ENCODE results near the gene KCTD5.
"Not testable (repeated sequence)": the region's sequence is repeated elsewhere in the genome, so short reads cannot be mapped to it uniquely, and the experiment has no call there.

KCTD5 gene, protein sequence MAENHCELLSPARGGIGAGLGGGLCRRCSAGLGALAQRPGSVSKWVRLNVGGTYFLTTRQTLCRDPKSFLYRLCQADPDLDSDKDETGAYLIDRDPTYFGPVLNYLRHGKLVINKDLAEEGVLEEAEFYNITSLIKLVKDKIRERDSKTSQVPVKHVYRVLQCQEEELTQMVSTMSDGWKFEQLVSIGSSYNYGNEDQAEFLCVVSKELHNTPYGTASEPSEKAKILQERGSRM

DNA sequence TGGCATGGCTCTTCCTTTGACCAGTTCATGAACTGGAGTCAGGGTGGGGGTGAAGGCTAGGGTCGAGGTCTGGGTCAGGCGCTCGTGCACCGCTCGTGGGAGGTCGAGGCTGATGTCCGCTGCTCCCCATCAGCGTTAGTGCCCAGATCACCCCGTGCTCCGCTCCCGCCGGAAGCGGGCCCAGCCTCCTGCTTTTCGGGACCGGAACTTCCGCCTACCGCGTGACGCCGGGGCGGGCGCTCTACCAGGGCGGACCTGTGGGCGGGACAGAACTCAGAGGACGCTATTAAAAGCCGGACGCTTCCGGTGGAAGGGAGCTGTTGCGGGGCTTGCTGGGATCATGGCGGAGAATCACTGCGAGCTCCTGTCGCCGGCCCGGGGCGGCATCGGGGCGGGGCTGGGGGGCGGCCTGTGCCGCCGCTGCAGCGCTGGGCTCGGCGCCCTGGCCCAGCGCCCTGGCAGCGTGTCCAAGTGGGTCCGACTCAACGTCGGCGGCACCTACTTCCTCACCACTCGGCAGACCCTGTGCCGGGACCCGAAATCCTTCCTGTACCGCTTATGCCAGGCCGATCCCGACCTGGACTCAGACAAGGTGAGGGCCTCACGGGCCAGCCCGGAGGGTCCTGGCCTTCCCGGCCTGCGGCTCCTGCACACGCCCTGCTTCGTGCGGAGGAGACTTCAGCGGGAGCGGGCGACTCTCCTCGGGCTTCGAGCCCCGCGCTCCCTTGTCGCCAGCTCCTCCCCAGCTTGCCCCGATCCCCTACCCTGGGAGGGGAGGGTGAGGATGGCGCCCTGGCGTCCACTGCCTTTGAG is at the start of gene KCTD5:
Gene KCTD5 (plus strand): TSS at position 315 of the 813 bp plus-strand sequence. CDS start 26 bp downstream, at position 341.
- TF ChIP-seq, protein P1, sequence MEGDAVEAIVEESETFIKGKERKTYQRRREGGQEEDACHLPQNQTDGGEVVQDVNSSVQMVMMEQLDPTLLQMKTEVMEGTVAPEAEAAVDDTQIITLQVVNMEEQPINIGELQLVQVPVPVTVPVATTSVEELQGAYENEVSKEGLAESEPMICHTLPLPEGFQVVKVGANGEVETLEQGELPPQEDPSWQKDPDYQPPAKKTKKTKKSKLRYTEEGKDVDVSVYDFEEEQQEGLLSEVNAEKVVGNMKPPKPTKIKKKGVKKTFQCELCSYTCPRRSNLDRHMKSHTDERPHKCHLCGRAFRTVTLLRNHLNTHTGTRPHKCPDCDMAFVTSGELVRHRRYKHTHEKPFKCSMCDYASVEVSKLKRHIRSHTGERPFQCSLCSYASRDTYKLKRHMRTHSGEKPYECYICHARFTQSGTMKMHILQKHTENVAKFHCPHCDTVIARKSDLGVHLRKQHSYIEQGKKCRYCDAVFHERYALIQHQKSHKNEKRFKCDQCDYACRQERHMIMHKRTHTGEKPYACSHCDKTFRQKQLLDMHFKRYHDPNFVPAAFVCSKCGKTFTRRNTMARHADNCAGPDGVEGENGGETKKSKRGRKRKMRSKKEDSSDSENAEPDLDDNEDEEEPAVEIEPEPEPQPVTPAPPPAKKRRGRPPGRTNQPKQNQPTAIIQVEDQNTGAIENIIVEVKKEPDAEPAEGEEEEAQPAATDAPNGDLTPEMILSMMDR (IDR thresholded peaks at IDR 0.05; ENCODE audit: extremely low read depth, missing control alignments), result no peak
- peak; percentile 97 for DNase-seq (ENCODE audit: low spot score)

DNA sequence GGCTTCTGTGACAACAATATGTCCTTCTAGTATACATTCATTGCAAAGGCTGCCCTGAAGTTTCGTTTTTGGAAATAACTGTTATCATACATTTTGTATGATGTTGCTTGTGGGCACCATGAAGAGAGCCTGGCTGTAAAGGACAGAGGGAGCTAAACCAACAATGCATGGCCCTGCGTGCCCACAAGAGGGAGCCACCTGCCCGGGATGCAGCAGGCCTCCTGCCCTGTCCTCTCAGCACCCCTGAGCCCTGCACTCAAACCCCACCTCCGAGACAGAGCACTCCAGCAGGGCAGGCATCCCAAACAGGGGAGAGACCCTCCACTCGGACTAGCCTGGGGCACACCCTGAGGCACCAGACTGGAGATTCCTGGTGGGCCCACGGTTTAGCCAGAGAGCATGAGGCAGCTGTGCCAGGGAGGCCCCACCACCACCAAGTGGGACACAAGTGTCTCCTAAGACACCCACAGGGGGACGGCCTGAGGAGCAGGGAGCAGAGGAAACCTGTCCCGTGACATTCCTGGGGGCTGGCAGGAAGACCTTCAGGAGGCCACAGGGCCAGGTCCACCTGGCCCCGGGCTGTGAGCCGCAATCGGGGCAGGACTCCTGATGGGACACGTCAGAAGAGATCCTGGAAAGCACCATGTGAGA is 43.1 kb upstream of the KCTD5 start:
- not testable (repeated sequence) for DNase-seq (ENCODE audit: low spot score)
- TF ChIP-seq, protein P1 (IDR thresholded peaks at IDR 0.05; ENCODE audit: extremely low read depth, missing control alignments), result peak; percentile 27

DNA sequence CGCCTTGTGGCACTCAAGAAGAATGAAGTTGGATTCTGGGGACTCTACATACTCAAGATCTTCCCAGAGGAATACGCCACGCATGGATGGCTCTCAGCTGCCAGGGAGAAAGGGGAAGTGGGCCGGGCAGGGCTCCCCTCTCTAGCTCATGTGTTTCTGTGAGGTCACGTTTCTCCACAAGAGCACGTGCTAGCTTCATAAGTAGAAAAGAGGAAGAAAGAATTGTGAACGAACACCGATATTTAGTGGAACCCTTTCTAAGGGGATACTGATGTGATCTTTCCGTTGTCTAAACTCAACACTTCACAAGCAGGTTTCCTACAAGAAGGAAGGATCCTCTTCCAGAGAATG is 42.6 kb upstream of the KCTD5 start:
- DNase-seq (ENCODE audit: low spot score), result not testable (repeated sequence)

DNA sequence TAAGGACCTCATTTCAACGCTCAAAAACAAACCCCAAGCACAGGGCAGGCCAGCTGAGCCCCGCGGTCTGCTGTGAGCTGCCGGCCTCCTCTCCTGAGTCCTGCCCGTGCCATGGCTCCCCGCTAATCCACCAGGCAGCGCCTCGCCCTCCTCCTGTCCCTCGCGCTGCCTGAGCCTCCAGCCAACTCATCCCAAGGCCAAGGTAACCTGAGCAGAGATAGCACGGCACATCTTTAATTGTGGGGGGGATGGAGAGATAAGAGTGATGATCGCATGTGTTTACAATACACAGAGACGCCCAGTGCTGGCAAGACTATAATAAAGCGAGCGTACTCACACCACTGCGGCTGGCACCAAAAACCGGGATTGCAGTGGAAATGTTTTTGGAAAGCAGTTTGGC is 39.8 kb upstream of the KCTD5 start:
- not testable (repeated sequence) for DNase-seq (ENCODE audit: low spot score)

DNA sequence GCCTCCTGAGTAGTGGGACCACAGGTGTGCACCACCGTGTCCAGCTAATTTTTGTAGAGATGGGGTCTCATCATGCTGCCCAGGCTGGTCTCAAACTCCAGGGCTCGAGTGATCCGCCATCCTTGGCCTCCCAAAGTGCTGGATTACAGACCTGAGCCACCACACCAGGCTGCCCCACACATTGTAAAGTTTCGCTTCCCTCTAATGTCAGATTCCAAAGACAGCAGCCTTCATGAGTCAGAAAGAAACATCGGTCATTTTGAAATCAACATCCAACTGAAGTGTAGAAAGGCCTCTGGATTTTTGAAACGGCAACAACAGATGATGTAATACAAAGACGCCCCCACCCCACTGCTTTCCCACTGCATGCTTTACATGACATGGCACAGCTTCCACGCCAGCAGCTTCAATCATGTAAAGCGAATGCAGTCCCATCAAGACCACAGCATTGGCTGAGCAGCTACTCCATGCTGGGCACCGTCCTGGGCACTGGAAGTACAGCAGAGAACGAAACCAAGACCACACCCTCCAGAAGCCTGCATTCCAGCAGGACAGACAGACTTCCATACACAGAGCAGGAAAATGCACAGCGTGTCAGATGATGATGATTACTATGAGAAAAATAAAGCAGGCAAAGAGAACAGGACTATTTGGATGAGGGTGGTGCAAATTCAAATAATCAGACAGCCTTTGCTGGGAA is 37.4 kb upstream of the KCTD5 start:
- not testable (repeated sequence) for DNase-seq (ENCODE audit: low spot score)

DNA sequence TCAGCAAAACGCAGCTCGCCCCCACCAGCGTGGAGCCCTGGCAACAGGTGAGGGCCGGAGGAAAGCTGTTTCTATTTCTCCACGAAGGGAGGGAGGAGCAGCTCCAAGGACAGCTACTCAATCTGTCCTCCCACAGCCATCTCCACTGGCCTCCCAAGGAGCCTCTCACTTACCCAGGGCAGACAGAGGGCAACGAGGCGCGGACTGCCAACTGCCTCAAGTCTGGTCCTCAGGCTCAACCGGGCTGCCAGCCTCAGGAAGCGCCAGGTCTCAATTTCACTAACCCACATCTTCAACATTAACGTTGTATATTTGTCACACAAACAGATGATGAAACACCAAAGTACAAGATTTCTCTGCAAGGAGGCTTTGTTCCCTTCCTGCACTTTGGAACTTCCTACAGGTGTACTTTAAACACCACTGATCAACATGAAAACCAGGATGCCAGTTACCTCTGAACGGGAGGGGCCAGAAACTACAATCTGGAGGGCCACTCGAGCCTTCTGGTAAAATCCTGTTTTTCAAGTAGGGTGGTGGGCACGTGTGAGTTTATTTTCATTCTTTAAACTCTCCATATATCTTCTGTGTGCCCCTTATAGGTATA is 31.0 kb upstream of the KCTD5 start:
- not testable (repeated sequence) for DNase-seq (ENCODE audit: low spot score)

DNA sequence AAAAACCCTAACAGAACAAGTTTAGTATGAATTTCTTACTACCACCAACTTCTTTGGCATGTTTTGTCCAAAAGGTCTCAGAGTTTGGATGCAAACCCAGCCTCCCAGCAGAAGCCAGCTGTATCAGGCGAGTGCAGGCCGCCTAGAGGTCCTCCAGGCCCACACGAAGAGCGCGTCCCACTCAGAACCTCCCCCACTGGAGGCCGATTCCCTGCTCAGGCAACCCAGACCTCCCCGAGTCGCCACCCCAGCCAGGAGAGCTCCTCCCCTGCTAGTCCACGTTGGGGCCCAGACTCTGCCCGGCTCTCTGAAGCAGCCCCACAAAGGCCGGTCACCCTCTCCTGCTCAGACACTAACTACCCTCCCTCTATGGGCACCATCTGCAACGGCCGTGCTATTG is 28.4 kb upstream of the KCTD5 start:
- DNase-seq (ENCODE audit: low spot score), result not testable (repeated sequence)

DNA sequence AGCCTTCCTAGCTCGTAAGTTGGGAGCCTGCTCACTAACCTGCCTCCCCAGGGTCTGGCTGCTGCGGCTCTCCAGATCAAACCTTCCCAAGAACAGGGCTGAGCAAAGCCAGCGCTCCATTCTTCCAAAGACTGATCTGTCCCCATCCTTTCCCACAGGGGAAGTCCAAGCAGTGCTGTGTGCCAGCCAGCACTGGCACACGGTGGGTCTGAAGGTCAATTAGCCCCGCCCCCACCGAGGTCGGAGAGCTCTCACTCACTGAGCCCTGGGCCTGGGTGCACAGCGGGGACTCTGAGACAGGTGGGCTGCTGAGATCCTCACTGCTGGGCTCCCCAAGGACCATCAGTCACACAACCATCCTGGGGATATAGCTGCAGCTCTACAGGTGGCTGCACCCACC is 27.4 kb upstream of the KCTD5 start:
- not testable (repeated sequence) for DNase-seq (ENCODE audit: low spot score)

DNA sequence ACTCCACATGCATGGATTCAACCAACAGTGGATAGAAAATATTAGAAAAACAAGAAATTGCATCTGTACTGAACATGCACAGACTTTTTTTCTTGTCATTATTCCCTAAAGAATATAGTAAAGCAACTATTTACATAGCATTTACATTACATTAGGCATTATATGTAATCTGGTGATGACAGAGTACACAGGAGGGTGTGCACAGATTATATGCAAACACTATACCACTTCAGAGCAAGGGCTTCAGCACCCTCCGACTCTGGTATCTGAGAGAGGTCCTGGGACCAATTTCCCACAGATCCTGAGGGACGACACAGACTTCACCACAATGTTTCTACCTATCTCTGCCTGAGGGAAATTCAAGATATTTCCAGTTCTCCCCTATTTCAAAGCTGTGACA is 25.3 kb upstream of the KCTD5 start:
- TF ChIP-seq, protein P1 (IDR thresholded peaks at IDR 0.05; ENCODE audit: extremely low read depth, missing control alignments), result no peak

DNA sequence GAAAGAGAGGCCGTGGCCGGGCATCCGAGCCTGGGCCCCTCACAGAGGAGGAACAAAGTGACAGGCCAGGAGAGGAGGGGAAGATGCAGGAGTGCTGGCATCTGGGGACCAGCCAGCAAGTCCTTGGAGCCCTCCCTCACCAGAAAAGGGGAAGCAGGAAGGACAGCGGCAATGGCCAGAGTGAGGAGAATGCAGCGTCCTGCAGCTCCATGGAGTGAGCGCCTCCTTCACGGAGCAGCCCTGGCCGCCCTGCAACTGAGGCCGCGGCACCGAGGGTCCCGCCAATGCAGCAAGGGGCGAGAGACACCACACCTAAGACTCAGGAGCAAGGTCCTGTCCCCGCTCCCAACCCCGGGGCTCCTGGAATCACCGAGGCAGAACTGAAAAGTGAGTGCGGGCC is 24.5 kb upstream of the KCTD5 start:
- not testable (repeated sequence) for DNase-seq (ENCODE audit: low spot score)

More for the DNA sequence above, 25.3 kb upstream of the KCTD5 start:
- no peak for DNase-seq (ENCODE audit: low spot score)

DNA sequence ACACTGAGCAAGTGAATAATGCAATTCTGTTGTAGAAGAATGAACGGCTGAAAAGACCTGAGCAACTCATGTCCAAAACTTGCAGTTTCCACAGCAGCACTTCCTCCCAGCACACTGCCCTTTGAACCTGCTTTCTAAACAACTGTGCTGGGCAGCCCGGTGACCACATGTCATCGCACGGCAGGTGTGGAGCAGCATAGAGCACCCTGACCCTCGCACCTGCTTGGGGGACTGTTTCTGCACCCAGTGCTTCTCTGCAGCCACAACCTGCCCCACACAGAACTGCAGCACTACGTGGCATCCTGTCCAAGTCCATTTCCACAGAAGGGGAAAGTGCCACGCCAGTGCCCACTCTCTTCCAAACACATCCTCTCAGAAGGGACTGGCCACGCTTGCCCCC is 22.8 kb upstream of the KCTD5 start:
- DNase-seq (ENCODE audit: low spot score), result not testable (repeated sequence)

DNA sequence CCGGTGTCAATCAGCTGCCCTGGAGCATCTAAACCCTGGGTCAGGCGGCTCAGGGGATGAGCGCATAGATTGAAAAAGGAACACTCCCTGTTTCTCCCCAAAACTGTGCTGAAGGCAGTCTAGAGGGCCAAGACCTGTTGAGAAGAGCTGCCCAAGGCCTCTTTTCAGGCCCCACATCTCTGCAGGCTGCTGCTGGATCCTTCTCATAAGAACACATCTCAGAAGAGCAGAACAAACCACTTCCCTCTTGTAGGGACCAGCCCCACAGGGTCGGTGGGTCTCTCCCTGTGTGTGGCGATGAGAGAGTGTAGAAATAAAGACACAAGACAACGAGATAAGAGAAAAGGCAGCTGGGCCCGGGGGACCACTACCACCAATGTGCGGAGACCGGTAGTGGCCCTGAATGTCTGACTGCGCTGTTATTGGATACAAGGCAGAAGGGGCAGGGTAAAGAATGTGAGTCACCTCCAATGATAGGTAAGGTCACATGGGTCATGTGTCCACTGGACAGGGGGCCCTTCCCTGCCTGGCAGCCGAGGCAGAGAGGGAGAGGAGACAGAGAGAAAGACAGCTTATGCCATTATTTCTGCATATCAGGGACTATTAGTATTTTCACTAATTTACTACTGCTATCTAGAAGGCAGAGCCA is 22.2 kb upstream of the KCTD5 start:
- not testable (repeated sequence) for DNase-seq (ENCODE audit: low spot score)
